Measurements from ENCODE around the gene FBXL7.

Gene FBXL7

DNA sequence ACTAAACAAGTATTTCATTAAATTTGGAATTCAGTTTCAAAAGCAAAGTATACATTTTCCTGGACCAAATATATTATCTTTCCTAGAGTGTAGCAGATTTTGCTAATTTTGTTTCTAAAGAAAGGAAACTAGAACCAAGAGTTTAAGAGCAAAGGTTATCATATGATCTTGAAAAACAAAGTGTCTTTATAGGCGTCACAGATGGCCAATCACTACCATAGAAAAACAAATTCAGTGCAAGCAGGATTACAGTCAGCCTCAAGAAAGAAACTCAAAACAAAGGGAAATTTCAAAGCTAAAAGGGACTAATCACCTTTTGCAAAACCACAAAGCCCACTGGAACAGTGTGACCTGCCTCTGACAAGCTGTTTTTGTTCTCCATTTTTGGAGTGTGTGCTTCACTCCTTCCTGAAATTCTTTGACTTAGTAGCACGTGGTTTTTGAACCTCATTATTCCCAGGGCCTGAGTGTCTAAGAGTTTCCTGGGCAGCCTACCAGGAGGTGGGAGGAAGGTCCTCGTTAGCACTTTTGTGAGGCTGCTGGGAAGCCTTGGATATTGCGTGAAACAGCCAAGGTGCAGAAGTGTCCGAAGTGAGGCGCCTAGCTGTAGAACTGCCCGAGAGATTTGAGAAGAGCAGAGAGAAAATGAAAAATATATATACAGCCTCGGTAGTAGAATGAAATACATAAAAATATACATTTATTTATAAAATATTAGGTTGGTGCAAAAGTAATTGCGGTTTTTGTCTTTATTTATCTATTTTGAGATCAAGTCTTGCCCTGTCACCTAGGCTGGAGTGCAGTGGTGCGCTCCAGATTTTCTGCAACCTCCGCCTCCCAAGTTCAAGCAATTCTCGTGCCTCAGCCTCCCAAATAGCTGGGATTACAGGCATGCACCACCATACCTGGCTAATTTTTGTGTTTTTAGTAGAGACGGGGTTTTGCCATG is 433.6 kb downstream of the FBXL7 start:
- TF ChIP-seq, protein P1, sequence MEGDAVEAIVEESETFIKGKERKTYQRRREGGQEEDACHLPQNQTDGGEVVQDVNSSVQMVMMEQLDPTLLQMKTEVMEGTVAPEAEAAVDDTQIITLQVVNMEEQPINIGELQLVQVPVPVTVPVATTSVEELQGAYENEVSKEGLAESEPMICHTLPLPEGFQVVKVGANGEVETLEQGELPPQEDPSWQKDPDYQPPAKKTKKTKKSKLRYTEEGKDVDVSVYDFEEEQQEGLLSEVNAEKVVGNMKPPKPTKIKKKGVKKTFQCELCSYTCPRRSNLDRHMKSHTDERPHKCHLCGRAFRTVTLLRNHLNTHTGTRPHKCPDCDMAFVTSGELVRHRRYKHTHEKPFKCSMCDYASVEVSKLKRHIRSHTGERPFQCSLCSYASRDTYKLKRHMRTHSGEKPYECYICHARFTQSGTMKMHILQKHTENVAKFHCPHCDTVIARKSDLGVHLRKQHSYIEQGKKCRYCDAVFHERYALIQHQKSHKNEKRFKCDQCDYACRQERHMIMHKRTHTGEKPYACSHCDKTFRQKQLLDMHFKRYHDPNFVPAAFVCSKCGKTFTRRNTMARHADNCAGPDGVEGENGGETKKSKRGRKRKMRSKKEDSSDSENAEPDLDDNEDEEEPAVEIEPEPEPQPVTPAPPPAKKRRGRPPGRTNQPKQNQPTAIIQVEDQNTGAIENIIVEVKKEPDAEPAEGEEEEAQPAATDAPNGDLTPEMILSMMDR (IDR thresholded peaks at IDR 0.05; ENCODE audit: insufficient read depth, missing control alignments), result no peak
- FAIRE-seq, result no peak
- DNase-seq (ENCODE audit: insufficient read length, low spot score), result no peak

DNA sequence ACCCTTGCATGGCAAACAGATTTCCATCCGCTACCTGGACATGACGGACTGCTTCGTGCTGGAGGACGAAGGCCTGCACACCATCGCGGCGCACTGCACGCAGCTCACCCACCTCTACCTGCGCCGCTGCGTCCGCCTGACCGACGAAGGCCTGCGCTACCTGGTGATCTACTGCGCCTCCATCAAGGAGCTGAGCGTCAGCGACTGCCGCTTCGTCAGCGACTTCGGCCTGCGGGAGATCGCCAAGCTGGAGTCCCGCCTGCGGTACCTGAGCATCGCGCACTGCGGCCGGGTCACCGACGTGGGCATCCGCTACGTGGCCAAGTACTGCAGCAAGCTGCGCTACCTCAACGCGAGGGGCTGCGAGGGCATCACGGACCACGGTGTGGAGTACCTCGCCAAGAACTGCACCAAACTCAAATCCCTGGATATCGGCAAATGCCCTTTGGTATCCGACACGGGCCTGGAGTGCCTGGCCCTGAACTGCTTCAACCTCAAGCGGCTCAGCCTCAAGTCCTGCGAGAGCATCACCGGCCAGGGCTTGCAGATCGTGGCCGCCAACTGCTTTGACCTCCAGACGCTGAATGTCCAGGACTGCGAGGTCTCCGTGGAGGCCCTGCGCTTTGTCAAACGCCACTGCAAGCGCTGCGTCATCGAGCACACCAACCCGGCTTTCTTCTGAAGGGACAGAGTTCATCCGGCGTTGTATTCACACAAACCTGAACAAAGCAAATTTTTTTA is 436.7 kb downstream of the FBXL7 start:
- DNase-seq (ENCODE audit: insufficient read length, low spot score) (no peak), FAIRE-seq (no peak)
- TF ChIP-seq, protein P1 (IDR thresholded peaks at IDR 0.05; ENCODE audit: insufficient read depth, missing control alignments), result no peak

DNA sequence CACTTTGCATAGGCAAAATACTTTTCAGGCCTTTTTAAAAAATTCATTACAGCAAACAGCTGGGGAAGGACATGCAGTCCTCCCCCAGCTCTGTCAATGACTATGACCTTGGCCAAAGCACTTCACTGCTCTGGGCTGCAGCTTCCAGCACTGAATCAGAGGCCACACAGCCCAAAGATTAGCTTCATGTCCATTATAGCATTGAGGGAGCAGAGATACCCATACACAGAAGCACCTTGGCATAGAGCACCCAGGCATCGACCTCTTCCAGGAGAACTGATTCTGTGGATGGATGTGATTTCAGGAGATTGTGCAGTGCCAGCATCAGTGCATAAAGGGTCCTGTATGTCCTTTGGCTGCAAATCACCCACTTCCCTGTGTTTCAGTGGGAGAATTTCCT is 437.7 kb downstream of the FBXL7 start:
- TF ChIP-seq, protein P1 (IDR thresholded peaks at IDR 0.05; ENCODE audit: insufficient read depth, missing control alignments), result no peak

DNA sequence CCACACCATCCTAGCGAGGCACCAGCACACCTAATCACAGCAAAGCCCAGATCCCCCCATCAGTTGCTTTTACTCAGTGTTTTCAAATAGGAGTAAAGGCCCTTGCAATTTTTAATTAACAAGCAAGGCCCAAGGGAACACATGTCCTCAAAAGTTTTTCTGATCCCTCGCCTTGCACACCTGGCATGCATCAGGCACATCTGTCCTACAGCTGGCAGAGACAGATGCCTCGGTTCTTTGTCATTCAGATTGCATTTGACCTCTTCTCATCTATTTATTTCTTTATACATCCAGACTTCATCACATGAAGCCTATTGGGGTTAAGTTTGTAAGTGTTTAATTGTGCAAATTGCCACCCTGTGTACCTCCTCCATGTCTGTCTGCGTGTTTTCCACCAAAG is 438.2 kb downstream of the FBXL7 start:
- TF ChIP-seq, protein P1 (IDR thresholded peaks at IDR 0.05; ENCODE audit: insufficient read depth, missing control alignments), result no peak
- FAIRE-seq (no peak), DNase-seq (ENCODE audit: insufficient read length, low spot score) (no peak)

More for the DNA sequence above, 437.7 kb downstream of the FBXL7 start:
- DNase-seq (ENCODE audit: insufficient read length, low spot score) (no peak), FAIRE-seq (no peak)

DNA sequence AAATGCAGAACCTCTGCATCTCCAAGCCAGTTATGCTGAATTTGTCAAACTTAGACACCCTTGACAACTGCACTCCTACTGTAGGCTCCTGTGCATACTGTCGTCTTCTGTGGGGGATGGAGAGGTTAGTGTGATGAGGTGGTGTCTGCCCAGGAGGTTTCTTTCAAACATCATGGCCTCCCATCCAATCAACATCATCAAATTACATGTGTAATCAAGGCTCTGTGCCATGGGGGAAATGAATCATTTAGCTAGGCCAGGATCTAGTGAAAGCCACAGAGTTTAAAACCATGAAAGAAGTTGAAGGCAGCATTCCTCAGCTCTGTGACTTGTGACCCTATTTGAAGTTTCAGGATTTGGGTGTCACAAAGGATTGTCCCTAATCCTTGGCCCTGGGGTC is 439.0 kb downstream of the FBXL7 start:
- TF ChIP-seq, protein P1 (IDR thresholded peaks at IDR 0.05; ENCODE audit: insufficient read depth, missing control alignments), result no peak
- no peak for FAIRE-seq
- no peak for DNase-seq (ENCODE audit: insufficient read length, low spot score)

DNA sequence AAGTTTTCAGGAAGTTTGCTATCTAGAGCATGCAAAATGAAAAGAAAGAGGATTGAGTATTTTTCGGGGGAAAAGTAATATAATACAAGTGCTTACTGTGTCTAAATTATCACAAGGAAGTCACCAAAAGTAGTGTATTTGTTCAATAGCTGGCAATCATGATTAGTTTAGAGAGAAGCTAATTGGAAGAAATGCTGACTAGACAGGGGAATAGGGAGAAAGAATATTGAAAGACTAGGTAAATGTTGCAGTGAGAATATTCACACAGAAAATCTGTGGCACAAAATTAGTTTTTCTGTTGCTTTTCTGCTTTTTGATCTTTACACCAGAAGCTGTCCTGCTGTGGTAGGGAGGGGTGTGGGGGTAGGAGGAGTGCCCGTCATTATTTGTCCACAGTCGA is 440.9 kb downstream of the FBXL7 start:
- TF ChIP-seq, protein P1 (IDR thresholded peaks at IDR 0.05; ENCODE audit: insufficient read depth, missing control alignments), result no peak
- no peak for FAIRE-seq
- no peak for DNase-seq (ENCODE audit: insufficient read length, low spot score)
